HG03354 (cell line): ENCODE data around the gene MRPL57.
A peak's percentile ranks its signal among the peaks of the same experiment; 100 is the strongest.
"Not testable (repeated sequence)": the region's sequence is repeated elsewhere in the genome, so short reads cannot be mapped to it uniquely, and the experiment has no call there.

Experiments
- ATAC-seq: cut with Tn5 transposase; IDR thresholded peaks from one replicate; pipeline ENCODE4 v1.9.1; 2021; ENCODE audit warnings: mild to moderate bottlenecking; ENCODE audit not compliant: unreplicated experiment, poor library complexity, severe bottlenecking

MRPL57 gene

DNA sequence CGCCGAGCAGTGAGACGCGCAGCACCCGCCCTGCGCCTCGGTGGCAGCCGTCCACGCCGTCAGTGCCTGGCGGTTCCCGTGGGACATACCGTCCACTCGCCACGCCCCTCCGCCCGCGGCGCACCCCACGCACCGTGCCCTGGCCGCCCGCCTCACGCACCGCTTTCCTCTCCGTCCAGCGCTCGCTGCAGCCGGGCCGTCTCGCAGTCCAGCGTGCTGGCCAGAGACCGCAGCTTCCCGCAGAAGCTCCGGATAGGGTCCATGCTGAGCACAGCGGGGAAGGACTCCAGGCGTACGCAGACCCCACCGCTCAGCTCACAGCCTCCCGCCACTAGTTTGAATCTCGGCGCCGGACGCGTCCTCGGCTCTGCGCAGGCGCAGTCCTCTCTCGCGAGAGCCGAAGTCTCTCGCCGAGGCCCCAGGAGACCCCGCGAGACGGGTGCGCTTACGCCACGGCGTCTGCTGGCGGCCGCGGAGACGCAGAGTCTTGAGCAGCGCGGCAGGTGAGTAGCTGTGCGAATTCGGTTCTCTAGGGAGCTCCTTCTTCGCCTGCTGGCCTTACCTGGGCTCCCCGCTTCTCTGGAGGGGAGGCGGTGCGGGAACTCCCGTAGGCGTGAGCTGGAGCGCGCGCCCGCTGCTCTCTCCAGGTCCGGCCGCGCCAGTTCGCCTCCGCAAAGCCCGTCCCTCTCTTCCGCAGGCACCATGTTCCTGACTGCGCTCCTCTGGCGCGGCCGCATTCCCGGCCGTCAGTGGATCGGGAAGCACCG is at the start of gene MRPL57, which contains the start of gene SKA3:
TSS of gene MRPL57 (plus strand) at position 444 of the 767 bp plus-strand sequence. CDS start at position 703, 259 bp downstream.
TSS of gene SKA3 (minus strand) at position 338 of the 767 bp plus-strand sequence. CDS start at position 263, 75 bp downstream.
- ATAC-seq: peak; percentile 91

DNA sequence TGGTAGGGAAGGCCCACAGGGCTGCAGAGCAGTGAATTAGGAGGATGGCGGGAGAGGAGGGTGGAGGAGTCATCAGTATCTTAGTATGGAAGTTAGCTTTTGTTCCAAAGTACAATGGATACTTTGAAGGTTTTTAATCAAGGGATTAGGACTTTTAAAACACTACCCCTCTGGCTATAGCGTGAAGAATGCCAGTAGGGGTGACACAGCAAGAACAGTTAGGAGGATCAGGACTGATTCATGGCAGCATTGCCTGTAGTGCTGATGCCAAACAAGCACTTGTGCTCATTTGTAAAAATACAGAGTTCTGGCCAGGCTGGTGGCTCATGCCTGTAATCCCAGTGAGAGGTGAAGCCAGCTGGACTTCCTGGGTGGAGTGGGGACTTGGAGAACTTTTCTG is 46.3 kb upstream of the MRPL57 start:
- no peak for ATAC-seq

DNA sequence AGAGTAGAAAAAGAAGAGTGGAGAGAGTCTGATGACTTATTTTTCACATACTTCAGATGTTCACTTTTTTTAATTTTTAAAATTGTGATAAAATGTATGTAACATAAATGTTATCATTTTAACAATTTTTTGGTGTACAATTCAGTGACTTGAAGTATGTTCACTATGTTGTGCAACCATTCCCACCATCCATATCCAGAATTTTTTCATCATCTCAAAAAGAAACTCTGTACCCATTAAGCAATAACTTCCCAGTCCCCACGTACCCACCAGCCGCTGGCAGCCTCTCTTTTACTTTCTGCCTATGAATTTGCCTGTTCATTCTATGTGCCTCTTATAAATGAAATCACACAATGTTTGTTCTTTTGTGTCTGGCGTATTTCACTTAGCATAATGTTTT is 43.4 kb upstream of the MRPL57 start:
- ATAC-seq: no peak

DNA sequence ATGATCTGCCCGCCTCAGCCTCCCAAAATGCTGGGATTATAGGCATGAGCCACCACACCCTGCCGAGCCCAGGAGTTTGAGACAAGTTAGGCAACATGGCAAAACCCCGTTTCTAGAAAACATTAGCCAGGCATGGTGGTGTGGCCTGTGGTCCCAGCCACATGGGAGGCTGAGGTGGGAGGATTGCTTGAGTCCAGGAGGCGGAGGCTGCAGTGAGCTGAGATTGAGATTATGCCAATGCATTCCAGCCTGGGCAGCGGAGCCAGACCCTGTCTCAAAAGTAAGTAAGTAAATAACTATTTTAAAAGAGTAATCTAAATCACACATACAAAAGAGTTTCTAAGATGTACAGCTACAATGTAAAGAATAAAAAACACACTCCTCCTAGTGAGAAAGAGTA is 42.0 kb upstream of the MRPL57 start:
- ATAC-seq: no peak

DNA sequence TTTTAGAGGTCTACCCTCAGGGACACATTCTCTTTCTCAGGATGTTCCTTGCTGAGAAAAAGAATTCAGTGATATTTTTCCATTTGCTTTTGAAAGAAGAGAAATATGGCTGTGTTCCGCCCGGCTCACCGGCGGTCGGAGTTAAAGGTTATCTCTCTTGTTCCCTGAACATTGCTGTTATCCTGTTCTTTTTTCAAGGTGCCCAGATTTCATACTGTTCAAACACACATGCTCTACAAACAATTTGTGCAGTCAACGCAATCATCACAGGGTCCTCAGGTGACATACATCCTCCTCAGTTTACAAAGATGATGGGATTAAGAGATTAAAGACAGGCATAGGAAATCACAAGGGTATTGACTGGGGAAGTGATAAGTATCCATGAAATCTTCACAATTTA is 40.6 kb upstream of the MRPL57 start:
- ATAC-seq: not testable (repeated sequence)

DNA sequence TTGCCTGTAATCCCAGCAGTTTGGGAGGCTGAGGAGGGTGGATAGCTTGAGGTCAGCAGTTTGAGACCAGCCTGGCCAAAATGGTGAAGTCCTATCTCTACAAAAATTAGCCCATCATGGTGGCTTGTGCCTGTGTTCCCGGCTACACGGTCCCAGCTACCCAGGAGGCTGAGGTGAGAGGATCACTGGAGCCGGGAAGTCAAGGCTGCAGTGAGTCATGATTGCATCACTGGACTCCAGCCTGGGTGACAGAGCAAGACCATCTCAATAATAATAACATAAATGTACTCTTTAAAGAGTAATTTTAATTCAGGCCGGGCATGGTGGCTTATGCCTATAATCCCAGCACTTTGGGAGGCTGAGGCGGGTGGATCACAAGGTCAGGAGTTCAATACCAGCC is 38.8 kb upstream of the MRPL57 start:
- no peak for ATAC-seq

DNA sequence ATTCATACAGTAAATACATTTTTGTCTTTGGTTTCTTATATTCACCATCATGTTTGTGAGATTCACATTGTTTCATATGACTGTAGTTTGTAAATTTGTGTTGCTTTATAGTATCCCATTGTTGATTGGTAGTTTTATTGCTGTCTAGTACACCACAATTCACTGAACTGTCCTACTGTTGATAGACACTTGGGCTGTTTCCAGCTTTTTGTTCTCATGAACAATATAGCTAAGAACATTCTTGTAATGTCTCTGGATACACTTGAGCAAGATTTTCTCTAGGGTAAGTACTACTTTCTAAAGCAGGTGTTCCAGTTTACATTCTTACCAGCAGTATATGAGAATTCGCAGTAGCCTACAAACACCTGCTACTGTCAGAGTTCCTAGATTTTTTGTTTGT is 37.9 kb upstream of the MRPL57 start:
- ATAC-seq: no peak

DNA sequence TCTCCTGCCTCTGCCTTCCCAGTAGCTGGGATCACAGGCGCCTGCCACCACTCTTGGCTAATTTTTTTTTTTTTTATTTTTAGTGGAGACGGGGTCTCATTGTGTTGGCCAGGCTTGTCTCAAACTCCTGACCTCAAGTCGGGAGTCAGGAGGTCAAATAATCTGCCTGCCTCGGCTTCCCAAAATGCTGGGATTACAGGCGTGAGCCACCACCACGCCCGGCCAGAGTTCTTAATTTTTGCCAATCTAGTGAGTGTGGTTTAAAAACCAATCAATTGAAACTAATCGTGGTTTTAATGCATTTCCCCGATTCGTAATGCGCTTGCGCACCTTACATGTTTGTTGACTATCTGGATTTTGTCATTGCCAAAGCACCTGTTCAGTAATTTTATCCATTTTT is 37.1 kb upstream of the MRPL57 start:
- ATAC-seq: no peak

DNA sequence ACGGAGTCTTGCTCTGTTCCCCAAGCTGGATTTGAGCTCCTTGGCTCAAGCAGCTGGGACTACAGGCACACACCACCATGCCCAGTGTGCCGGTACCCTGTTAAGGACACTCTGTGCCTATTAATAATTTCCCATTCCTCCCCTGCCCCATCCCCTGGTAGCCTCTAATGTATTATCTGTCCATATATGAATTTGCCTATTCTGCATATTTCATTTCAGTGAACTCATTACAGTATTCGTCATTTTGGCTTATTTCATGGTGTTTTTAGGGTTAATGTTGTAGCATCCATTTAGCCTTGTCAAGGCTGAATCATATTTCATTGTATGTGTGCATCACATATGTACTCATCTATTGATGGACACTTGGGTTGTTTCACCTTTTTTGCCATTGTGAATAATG is 33.7 kb upstream of the MRPL57 start:
- ATAC-seq: no peak

DNA sequence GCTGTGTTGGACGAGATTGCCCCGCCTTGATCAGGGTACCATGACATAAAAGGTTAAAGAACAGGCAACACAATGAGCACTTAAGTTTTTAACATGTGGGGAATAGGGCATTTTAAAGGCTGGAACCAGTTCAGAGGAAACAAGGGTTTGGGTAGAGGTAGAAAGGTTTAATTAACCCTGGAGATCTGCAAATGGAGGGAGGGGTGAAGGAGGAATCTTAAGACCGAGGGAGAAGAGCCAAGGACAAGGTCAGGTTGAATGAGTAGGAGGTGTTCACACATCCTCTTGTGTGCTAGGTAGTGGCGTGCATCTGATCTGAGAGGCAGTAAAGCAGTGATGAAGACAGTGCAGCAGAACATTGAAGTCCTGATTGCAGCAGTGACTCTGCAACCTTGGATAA is 28.6 kb upstream of the MRPL57 start:
- no peak for ATAC-seq

DNA sequence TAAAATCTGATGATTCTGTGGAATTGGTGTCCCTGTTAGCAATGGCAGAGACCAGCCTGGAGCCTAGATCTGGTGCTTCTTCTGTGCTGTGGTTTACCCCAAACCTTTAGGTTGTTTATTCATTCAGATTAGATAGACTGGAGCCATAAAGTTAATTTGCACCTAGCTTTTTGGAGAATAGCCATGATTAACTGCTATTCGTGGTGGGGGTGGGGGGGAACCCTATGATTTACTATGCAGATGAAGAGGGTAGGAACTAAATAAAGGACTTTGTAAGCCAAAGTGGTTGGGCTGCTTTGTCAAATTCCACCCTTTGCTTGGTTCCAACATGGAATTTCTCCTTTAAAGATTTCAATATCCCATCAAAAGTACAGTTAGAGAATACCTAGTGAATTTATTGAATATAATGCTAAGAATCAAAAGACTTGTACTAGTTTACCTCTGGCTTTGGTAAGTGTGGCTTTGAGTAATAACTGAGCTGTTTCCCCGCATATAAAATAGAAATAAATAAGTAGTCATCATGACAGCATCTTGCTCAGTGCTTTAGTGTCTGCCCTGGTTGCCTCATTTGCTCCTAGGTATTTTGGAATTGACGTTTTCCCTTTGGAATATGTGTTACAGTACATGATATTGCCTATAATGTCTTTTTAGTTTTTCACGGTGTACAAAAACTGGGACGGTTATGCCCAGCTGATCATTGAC is 27.8 kb upstream of the MRPL57 start:
- no peak for ATAC-seq

DNA sequence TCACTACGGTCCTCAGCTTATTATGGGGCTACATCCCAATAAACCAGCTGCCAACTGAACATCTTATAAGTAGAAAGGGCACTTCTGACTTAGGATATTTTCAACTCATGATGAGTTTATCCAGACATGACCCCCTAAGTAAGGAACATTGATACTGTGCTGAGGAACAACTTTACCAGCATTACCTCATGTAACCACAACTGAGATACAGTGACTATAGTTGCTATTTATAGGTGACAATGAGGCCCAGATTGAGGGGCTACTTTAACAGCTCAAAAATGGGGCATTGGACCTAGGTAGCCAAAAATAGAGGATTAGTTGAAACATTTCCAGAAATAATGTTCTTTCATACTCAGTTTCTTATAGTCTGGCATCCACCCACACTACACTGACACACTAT is 26.9 kb upstream of the MRPL57 start:
- ATAC-seq: no peak

DNA sequence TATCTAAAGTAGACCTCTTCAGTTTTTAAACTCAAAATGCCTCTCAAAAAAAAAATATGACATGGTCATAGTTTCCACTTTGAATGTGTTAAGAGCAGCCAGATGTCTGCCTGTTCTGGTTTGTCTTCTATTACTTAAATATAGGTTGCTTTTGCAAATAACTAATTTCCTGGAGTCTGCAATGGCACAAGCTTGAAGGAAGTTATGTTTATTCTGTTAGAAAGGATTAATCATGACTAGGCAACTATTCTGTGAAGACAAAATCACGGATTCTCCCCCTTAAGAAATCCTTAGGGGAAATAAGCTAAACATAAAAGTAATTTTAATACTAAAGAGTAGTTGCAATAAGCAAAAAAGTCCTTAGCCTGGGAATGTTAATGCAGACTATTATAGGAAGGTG is 26.4 kb upstream of the MRPL57 start:
- no peak for ATAC-seq

DNA sequence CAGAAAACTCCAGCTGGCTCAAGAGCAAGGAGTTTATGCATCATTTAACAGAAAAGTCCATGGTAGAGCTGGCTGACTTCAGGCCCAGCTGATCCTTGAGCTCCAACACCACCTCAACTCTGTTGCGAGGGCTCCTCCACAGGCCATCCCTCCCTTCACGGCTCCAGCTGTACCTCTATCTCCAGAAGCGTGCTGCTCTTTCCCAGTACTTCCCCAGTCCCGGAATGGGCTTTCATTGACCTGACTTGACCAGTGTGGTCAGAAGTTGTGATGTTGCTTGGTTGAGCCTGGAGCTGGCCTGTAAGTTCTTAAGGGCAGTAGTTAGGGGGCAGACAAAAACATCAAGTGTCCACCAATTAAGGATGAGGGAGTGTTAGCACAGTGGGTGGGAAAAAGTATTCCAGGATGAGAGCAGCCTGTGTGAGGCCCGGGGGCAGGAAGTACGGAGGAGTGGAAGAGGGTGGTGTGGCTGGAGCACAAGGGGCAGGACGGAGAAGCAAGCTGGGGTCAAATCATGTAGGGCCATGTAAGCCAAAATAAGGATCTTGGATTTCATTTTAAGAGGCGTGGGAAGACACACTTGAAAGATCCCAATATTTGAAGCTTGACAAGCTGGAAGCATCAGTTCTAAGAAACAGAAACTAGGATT is 24.1 kb upstream of the MRPL57 start:
- ATAC-seq: no peak

DNA sequence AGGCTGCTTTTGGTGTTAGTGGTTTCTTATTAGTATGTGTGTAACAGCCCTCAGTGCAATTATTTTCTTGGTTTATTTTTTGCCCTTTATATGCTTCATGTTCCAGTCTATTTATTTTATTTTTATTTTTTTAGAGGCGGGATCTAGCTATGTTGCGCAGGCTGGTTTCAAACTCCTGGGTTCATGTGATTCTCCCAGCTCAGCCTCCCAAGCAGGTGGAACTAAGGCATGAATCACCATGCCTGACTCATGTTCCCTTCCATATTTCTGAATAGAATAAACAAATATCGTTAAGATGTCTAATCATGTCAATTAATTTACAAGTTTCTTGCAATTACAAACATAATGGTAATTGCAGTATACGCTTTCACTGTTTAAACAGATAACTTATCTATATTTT is 11.8 kb upstream of the MRPL57 start:
- no peak for ATAC-seq

DNA sequence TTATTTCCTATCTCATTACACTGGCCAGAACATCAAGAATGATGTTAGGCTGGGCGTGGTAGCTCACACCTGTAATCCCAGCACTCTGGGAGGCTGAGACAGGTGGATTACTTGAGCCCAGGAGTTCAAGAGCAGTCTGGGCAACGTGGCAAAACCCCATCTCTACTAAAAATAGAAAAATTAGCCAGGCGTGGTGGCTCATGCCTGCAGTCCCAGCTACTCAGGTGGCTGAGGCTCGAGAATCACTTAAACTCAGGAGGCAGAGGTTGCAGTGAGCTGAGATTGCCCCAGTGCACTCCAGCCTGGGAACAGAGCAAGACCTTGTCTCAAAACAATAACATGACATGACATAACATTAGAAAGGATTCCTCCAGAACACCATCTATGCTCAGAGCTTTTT is 10.9 kb upstream of the MRPL57 start:
- not testable (repeated sequence) for ATAC-seq

DNA sequence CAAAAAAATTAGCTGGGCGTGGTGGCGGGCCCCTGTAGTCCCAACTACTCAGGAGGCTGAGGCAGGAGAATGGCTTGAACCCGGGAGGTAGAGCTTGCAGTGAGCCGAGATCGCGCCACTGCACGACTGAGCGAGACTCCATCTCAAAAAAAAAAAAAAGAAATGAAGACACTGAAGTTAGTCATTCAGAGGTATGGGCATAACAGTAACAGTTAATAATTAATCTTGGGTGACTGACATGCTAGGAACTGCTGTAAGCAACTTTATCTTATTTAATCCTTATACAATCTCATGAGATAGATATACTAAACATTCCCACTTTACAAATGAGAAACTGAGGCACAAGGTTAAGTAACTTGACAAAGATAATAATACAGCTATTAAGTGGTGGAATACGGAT is 5.0 kb upstream of the MRPL57 start:
- no peak for ATAC-seq

DNA sequence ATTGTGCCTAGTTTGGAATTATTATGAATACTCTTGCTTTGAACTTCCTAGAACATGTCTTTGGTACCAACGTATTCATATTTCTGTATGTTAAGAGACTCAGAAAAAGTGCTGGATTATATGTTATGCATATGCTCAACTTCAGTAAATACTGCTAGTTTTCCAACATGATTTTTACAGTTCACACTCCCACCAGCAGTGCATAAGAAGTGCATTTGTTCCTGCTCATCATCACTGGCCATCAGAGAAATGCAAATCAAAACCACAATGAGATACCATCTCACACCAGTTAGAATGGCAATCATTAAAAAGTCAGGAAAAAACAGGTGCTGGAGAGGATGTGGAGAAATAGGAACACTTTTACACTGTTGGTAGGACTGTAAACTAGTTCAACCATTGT is 2.7 kb upstream of the MRPL57 start:
- ATAC-seq: not testable (repeated sequence)

DNA sequence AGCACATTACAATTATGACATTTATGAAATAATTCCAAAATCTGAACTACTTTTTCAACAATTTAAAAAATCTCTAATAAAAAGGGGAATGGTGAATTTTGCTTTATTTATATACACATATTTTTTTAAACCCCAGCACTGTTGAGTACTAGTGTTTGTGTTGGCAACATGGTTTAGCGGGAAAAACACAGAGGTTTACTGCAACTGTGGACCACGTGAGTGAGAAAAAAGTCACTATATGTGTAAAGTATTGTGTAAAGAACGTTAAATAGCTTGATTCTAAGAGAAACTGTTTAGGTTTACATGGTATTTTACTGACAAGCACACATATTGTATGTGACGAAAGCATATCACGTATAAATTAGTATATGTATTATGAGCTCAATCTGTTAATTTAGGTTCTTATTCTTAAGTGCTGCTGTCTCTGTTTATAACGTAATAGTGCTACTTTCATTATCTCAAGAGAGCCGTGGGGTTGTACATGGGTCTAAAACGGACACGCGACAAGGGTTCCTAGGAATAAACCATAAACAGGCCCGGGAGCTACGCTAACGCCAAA is 723 bp upstream of the MRPL57 start:
- no peak for ATAC-seq

DNA sequence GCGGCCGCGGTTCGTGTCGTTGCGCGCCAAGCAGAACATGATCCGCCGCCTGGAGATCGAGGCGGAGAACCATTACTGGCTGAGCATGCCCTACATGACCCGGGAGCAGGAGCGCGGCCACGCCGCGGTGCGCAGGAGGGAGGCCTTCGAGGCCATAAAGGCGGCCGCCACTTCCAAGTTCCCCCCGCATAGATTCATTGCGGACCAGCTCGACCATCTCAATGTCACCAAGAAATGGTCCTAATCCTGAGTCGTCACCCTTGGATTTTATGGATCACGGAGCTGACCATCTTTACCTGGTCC is 475 bp downstream of the MRPL57 start:
- ATAC-seq: peak; percentile 29

DNA sequence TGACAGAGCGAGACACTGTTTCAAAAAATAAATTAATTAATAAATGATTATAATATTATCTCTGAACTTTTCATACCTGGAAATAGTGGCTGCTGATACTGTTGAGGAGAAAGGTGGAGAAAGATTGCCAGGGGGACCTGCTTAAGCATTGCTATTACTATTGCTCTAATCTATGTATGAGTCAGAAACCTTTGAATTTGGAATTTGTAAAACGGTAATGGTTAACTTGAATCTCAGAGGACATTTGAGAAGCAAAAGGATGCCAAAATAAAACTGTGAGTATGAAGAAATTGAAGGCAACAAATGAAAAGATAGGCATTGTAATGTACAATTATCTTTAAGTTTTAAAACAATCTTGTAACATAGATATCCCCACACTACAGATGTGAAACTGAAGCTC is 5.2 kb downstream of the MRPL57 start:
- no peak for ATAC-seq
